SW 1271 (cell line): Measurements from ENCODE around the gene CWH43.
A peak's percentile ranks its signal among the peaks of the same experiment; 100 is the strongest.
"Not testable (repeated sequence)": the region's sequence is repeated elsewhere in the genome, so short reads cannot be mapped to it uniquely, and the experiment has no call there.

ENCODE experiments used
- DNase-seq, 2 experiments: peaks; one replicate each; lab custom pipeline; 2025; lab: John Stamatoyannopoulos, UW

Gene CWH43

GRCh38 chr4:48985976-48986653 is at the start of gene CWH43:
Gene CWH43, plus strand, starts transcription at chr4:48986275. Its CDS starts 155 bp downstream, at chr4:48986430.
- no peak for DNase-seq

DNA sequence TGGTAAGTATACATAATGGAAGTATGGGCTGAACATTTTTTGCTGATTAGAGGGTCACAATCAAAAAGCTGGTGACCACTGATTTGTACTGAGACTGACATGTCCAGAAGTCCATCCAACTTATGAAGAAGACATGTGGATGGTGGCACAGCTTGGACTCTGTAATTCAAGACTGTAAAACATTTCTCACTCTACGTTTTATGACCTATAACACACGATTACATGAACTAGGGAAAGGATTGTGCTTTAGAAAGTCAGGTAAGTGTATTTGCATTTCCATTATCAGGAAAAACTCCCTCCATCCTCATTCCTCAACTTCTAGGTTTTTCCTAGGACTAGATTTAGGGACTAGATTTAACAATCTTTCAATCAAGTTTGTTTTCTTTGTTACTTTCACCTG is 49.0 kb upstream of the CWH43 start:
- no peak for DNase-seq

- no peak for DNase-seq
These were observed 47.2 kb upstream of the CWH43 start for GRCh38 chr4:48938831-48939230.

GRCh38 chr4:48939785-48940184 is 46.3 kb upstream of the CWH43 start:
- peak; percentile 59 to 78 for DNase-seq

DNA sequence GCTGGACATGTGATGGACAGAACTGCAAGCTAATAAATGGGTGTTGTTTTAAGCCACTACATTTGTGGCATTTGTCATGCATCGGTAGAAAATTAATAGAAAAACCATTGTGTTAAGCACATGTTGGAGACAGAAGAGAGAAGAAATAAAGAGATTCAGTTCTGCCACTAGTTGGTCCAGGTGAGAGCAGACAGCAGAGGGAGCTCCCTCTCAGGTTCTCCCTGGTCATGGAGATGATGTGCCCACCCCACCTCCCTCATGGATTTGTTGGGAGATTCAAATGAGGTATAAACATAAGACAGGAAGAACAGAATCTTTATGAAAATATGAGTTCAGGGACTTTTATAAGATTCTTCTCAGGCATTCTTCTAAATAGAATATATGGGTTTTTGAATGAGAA is 42.7 kb upstream of the CWH43 start:
- DNase-seq = peak; percentile 20 to 26

DNA sequence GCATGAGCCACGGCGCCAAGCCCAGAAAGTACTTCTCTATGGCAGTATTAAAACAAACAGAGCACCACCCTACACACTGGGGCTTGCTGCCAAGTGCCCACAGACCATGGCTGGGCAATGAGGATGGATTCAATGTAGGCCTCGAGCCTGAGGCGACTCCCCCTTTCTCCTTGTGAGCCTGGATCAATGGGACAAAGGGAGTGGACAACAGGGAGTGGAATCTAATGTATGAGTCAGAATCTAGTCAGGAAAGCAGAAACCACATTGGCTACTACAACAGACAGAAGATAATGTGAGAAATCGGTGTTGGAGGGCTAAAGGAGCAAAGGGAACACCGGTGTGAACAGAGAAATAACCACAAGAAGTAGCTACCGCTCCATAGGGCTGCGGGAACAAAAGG is 41.8 kb upstream of the CWH43 start:
- DNase-seq = peak in 1 of 2 experiments; percentile 11

- no peak for DNase-seq
These were observed 41.3 kb upstream of the CWH43 start for GRCh38 chr4:48944756-48945241.

DNA sequence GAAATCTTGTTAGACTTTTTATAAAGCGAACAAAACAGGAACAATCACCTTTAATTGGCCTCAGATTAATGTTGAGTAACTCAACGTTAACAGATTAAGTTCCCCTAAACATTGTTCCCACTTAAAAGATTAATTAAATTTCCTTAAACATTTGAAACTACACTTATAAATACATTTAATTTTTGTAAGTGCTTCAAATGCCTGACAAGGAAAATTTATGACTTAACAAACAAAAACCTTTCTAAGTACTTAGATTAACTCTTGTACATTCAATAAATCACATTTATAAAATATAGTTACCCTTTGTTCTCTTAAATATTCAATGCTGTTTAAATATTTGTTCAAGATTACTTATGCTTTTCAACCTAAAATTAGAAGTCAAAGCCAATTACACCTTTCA is 40.1 kb upstream of the CWH43 start:
- no peak for DNase-seq

DNA sequence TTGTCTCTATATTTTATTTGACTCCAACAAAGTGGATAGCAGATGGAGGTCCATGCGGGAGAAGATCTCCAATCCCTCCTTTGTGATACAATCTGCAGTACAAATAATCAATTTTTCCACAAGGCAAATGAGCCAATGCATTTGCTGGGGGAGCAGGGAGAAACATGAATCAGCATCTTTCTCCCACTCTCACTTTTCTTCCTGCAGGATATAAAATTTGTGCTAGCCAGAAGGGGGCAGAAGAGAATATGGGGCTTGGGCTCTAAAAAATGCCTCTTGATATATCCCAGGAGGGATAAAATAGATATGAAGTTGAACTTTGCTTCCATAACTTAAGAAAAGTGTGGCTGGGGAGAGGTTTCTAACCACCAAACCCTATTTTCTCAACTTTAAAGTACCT is 38.3 kb upstream of the CWH43 start:
- no peak for DNase-seq

GRCh38 chr4:48949086-48949485 is 37.0 kb upstream of the CWH43 start:
- no peak for DNase-seq

DNA sequence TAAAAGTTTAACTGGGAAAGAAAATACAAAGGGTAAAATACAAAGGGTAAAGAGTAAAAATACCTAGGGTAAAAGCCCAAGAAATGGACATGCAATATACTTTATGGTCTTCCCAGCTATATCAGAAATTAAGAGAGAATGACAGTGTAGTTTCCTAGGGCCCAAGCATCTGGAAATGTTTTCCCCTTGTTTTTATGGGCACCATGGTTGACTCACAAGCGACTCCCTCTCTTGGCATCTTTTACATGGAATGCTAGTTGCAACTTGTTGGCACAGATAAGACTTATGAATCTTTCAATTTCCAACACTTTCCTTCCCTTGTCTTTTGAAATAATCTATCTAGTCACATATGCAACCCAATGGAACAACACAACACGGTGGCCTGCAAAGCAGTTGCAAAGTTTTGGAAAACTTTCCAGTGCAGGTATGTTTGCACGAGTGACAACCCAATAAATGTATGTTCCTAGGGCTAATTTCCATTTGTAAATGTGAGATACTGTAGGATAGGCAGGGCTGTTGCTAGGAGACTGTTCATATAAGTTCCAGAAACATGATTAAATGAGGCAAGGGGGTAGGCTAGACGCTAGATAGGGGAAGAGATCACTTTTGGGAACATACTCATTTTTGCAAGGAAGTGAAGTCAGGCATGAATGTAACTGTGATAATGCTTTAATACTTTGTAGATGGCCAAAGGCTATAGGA is 36.4 kb upstream of the CWH43 start:
- peak; percentile 22 to 29 for DNase-seq

GRCh38 chr4:48954314-48954713 is 31.8 kb upstream of the CWH43 start:
- no peak for DNase-seq

DNA sequence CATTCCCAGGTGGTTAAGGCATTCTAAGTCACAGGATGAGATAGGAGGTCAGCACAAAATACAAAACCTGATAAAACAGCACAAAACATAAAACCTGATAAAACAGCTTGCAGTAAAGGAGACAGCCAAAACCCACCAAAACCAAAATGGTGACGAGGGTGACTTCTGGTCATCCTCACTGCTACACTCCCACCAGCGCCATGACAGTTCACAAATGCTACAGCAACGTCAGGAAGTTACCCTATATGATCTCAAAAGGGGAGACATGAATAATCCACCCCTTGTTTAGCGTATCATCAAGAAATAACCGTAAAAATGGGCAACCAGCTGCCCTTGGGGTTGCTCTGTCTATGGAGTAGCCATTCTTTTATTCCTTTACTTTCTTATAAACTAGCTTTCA is 28.7 kb upstream of the CWH43 start:
- DNase-seq = not testable (repeated sequence)

GRCh38 chr4:48958582-48958981 is 27.5 kb upstream of the CWH43 start:
- no peak for DNase-seq

- DNase-seq = no peak
These were observed 25.0 kb upstream of the CWH43 start for GRCh38 chr4:48960988-48961635.

DNA sequence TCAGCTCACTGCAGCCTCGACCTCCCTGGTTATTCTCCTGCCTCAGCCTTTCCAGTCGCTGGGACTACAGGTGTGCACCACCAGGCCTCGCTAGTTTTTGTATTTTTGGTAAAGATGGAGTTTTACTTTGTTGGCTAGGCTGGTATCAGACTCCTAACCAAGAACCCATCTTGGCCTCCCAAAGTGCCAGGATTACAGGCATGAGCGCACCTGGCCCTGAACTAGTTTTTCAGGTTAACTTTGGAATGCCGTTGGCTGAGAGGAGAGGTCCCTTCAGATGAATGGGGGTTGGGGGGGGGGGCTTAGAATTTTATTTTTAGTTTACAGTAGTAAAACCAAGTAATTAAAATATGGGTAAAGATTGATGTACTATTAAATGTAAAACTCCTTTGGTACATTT is 23.4 kb upstream of the CWH43 start:
- no peak for DNase-seq

DNA sequence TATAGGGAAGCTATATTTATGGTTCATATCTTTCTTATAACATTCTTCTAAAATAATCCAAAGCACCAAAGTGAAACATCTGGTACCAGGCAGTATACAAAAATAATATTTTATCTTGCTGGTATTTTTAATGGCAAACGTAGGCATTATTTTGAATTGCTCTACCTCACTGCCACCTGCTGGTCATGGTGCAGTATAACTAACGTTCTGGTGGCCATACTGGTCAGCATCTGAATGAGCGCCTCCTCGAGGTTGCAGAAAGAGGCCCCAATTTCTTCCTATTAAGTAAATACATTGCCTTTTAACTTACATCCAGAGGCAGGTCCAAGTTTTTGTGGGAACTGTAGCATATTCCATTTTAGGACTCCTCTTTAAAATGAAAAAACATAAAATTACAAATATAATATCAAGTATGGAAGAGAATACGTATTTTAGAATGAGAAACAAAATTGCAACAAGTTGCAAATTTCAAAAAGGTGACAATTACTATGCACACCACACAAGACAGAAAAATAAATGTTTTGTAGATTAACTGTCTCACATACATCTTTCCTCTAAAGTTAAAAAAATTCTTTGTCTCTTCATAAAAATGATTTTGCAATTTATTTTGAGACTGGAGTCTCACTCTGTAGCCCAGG is 22.9 kb upstream of the CWH43 start:
- peak; percentile 35 to 87 for DNase-seq

DNA sequence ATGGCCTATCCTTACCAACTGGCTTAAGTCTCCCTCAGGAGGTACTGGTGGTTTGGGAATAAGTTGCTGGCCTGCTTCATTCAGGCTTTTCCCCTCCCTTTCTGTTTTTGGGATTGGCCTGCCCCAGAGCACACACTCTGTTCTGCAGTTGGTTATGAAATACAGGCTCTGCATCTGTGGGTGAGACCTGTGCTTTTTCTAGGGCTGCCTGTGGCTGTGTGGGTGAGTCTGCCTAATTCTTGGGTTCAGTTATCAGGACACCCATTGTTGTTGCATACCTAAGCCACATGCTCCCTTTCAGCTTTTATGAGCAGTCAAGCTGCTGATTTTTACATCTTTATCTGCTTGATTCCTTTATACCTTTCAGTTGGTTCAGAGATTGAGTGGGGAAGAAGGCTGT is 19.0 kb upstream of the CWH43 start:
- no peak for DNase-seq

DNA sequence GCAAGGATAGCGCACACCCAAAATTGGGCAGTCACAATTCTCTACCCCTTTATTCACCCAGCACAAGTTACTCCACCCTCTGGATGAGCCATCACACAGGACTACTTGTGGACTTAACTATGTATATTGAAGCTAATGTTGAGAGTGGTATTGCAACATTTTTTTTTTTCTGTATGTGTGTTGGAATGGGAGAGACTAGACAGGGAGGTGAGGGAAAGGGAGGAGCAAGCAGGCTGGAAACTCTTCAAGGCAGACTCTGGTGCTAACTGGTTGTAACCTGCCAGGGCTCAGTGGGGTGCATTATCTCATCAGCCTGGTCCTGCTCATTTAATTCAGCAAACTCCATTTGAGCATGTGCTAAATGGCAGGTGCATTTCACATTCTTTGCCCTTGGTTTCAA is 18.4 kb upstream of the CWH43 start:
- DNase-seq = no peak

DNA sequence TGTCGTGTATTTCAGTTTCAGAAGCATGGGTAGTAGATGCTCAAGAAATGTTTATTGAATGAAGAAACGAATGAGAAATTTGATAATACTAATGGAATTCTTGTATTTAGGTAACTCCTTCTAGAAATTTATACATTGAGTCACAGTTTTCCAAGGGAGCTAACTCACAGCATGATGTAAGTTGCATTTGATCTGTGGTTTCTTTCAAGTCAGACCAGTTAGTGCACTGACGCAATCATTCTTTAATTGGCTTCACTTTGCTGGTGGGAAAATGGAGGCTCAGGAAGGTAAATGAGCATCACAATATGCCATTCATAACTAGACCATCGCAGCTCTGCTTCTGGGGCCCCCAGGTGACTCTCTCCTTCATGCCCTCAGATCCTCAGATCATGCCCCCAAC is 17.3 kb upstream of the CWH43 start:
- DNase-seq = no peak

- no peak for DNase-seq
These were observed 15.6 kb upstream of the CWH43 start for GRCh38 chr4:48970471-48970921.

GRCh38 chr4:48974979-48975640 is 11.0 kb upstream of the CWH43 start:
- no peak for DNase-seq
